ENCODE data around the gene CXCL16. TPM values are rescaled to one million over a fixed set of nuclear protein-coding genes. Genes with fewer than 3 reads are reported as not detected.
A peak's percentile ranks its signal among the peaks of the same experiment; 100 is the strongest.

CXCL16 gene
- total RNA-seq, 6 experiments from 2014 or later: 0.31 to 0.92 (median 0.62) TPM

DNA sequence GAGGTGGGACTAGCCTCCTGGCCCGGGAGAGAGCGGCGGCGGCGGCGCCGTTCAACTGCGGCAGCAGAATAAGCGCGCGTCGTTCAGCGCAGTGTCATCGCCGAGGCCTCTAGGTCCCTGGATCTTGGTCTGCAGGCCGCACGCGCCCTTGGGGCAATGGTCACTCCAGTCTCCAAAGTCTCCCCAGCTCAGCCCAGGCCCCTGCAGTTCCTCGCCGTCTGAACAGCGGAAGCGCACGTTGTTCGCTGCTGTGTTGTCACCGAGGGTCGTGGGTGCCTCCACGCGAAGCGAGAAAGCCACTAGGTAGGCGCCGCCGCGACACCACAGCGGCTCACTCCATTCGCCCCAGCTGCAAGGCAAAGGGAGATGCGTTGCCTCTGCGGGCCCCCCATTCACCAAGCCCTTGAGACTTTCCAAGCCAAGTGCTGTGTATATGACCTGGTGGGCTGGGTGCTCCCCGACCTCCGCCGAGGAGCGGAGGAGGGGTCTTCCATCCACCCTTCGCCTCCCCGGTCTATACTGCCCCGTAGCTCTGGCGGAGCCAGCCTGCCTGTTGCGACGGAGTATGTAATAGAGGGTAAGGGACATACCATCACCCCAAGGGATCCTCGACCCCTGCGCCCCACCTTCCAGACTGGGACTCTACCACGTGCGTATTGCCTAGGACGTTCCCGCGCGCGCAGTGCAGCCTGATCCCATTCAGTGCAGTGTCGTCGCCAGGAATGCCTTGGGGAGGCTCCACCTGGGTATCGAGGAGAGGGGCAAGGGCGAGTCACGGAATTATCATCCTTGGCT lies 45.8 kb upstream of the CXCL16 start:
- H3K36me3 Mint-ChIP-seq (ENCODE audit: low read depth): no peaks in the 10 kb centered on the region
- no peak for DNase-seq
- H3K27ac Mint-ChIP-seq: no peak overlapping the region
- peaks cover 25% of the 10 kb centered on the region for H3K4me1 Mint-ChIP-seq (ENCODE audit: low read depth)
- TF ChIP-seq, protein P1, sequence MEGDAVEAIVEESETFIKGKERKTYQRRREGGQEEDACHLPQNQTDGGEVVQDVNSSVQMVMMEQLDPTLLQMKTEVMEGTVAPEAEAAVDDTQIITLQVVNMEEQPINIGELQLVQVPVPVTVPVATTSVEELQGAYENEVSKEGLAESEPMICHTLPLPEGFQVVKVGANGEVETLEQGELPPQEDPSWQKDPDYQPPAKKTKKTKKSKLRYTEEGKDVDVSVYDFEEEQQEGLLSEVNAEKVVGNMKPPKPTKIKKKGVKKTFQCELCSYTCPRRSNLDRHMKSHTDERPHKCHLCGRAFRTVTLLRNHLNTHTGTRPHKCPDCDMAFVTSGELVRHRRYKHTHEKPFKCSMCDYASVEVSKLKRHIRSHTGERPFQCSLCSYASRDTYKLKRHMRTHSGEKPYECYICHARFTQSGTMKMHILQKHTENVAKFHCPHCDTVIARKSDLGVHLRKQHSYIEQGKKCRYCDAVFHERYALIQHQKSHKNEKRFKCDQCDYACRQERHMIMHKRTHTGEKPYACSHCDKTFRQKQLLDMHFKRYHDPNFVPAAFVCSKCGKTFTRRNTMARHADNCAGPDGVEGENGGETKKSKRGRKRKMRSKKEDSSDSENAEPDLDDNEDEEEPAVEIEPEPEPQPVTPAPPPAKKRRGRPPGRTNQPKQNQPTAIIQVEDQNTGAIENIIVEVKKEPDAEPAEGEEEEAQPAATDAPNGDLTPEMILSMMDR (IDR thresholded peaks at IDR 0.05): no peak
- peak overlapping the region; percentile 85 for H3K4me3 Mint-ChIP-seq
- no peaks in the 10 kb centered on the region for H3K9me3 Mint-ChIP-seq
- peaks cover 29% of the 10 kb centered on the region for H3K27me3 Mint-ChIP-seq (ENCODE audit: insufficient read depth)

GRCh38 chr17:4782652-4783051 lies 42.9 kb upstream of the CXCL16 start:
- H3K27ac Mint-ChIP-seq: no peak overlapping the region
- H3K4me3 Mint-ChIP-seq: no peak overlapping the region
- TF ChIP-seq, protein P1 (IDR thresholded peaks at IDR 0.05): 0 out of 2 replicates have a peak, but pooled peaks have one; percentile 27
- peaks cover 25% of the 10 kb centered on the region for H3K4me1 Mint-ChIP-seq (ENCODE audit: low read depth)
- H3K9me3 Mint-ChIP-seq: no peaks in the 10 kb centered on the region
- H3K36me3 Mint-ChIP-seq (ENCODE audit: low read depth): no peaks in the 10 kb centered on the region
- no peak for DNase-seq
- H3K27me3 Mint-ChIP-seq (ENCODE audit: insufficient read depth): peaks cover 52% of the 10 kb centered on the region

- H3K27ac Mint-ChIP-seq: no peak overlapping the region
- H3K9me3 Mint-ChIP-seq: no peaks in the 10 kb centered on the region
- H3K4me1 Mint-ChIP-seq (ENCODE audit: low read depth): peaks cover 6% of the 10 kb centered on the region
- peaks cover 64% of the 10 kb centered on the region for H3K27me3 Mint-ChIP-seq (ENCODE audit: insufficient read depth)
- TF ChIP-seq, protein P1 (IDR thresholded peaks at IDR 0.05): no peak
- H3K36me3 Mint-ChIP-seq (ENCODE audit: low read depth): no peaks in the 10 kb centered on the region
- no peak overlapping the region for H3K4me3 Mint-ChIP-seq
- DNase-seq: no peak
Measured at GRCh38 chr17:4780325-4780955, 40.7 kb upstream of the CXCL16 start.

GRCh38 chr17:4777969-4778760 lies 38.4 kb upstream of the CXCL16 start:
- Mint-ChIP-seq H3K36me3 (ENCODE audit: low read depth) (no peaks in the 10 kb centered on the region), H3K4me1 (ENCODE audit: low read depth) (peaks cover 6% of the 10 kb centered on the region), H3K9me3 (no peaks in the 10 kb centered on the region), H3K27me3 (ENCODE audit: insufficient read depth) (peaks cover 73% of the 10 kb centered on the region), H3K4me3 (no peak overlapping the region), H3K27ac (no peak overlapping the region)
- peak; percentile 2 for DNase-seq
- TF ChIP-seq, protein P1 (IDR thresholded peaks at IDR 0.05): no peak

GRCh38 chr17:4772235-4772613 lies 32.5 kb upstream of the CXCL16 start:
- Mint-ChIP-seq H3K9me3 (no peaks in the 10 kb centered on the region), H3K27me3 (ENCODE audit: insufficient read depth) (peaks cover 48% of the 10 kb centered on the region), H3K4me3 (no peak overlapping the region), H3K36me3 (ENCODE audit: low read depth) (no peaks in the 10 kb centered on the region), H3K4me1 (ENCODE audit: low read depth) (peaks cover 10% of the 10 kb centered on the region; the same call in 1 of the 2 replicates), H3K27ac (no peak overlapping the region)
- no peak for DNase-seq
- TF ChIP-seq, protein P1 (IDR thresholded peaks at IDR 0.05): no peak

Measured in HFFc6 (cell line).